Natural killer cell (primary cell): ENCODE data around the gene DEAF1. TPM values are rescaled to one million over a fixed set of nuclear protein-coding genes. Genes with fewer than 3 reads are reported as not detected.

Experiments
- ATAC-seq, 3 donors: fragments of 150-1000 bp in 2 of 3; fragments of 200-7000 bp in 1 of 3; cut with Tn5 transposase; 1 replicate in 1 of 3; 2 replicates in 2 of 3; pipeline ENCODE4 v1.10.0; 2021; ENCODE audit warnings: mild to moderate bottlenecking in 2 of 3, moderate library complexity in 2 of 3
- DNase-seq, 2 donors: peaks; one replicate each; pipeline versions ENCODE4 v3.0.0 to v3.0.0-alpha.2; 2013 to 2021; ENCODE audit warnings: mixed read lengths in 1 of 2
- H3K27ac ChIP-seq: one replicate; pipeline ENCODE4 v1.5.1; 2013; ENCODE audit warnings: mild to moderate bottlenecking, low read length
- H3K27me3 ChIP-seq: one replicate; pipeline ENCODE4 v1.6.1; 2013; ENCODE audit warnings: low read length; ENCODE audit not compliant: control insufficient read depth, insufficient read depth
- H3K36me3 ChIP-seq: one replicate; pipeline ENCODE4 v1.6.1; 2013; ENCODE audit warnings: low read length; ENCODE audit not compliant: control insufficient read depth, insufficient read depth
- H3K4me1 ChIP-seq: one replicate; pipeline ENCODE4 v1.6.1; 2013; ENCODE audit warnings: low read length; ENCODE audit not compliant: control insufficient read depth, insufficient read depth
- H3K4me3 ChIP-seq: one replicate; pipeline ENCODE4 v1.5.1; 2013; ENCODE audit warnings: low read length
- H3K9me3 ChIP-seq: one replicate; pipeline ENCODE4 v1.6.1; 2013; ENCODE audit warnings: low read length; ENCODE audit not compliant: control insufficient read depth, insufficient read depth
- H3K27ac Mint-ChIP-seq, 2 donors: one replicate each; pipeline ENCODE4 v1.8.0; 2022; ENCODE audit warnings: mild to moderate bottlenecking in 2 of 2, mixed read lengths in 2 of 2, moderate library complexity in 1 of 2
- H3K27me3 Mint-ChIP-seq, 2 donors: one replicate each; pipeline ENCODE4 v1.8.0; 2022; ENCODE audit warnings: low read depth in 2 of 2, mixed read lengths in 2 of 2
- H3K36me3 Mint-ChIP-seq: one replicate; pipeline ENCODE4 v1.8.0; 2022; ENCODE audit warnings: mixed read lengths
- H3K4me1 Mint-ChIP-seq, 2 donors: one replicate each; pipeline ENCODE4 v1.8.0; 2022; ENCODE audit warnings: mixed read lengths in 2 of 2
- H3K4me3 Mint-ChIP-seq: one replicate; pipeline ENCODE4 v1.8.0; 2022; ENCODE audit warnings: mild to moderate bottlenecking, moderate library complexity, mixed read lengths
- H3K9me3 Mint-ChIP-seq, 2 donors: one replicate each; pipeline ENCODE4 v1.8.0; 2022; ENCODE audit warnings: mixed read lengths in 2 of 2
- CTCF ChIP-seq: fragments of 200-600 bp; IDR thresholded peaks from one replicate; pipeline ENCODE4 v1.8.0; 2022; ENCODE audit warnings: antibody characterized with exemption
- WGBS: methylation state at CpG from one replicate; pipeline ENCODE4 v1.1.7; 2013; ENCODE audit warnings: missing lambda C conversion rate; ENCODE audit not compliant: insufficient coverage; 5-methylcytosine and 5-hydroxymethylcytosine counted together
- intact Hi-C: fragments of 100-400 bp; cut with micrococcal nuclease; formaldehyde crosslinking; loops from one replicate; pipeline ENCODE4 v1.14.2; 2022
- total RNA-seq, 4 donors: library from RNA; stranded (reverse); fragments of 120-200 nt in 1 of 4; gene quantifications; one replicate each; pipeline versions ENCODE4 v1.2.3 to v1.2.4, GENCODE V29; 2013 to 2022

DEAF1 gene
- total RNA-seq, 3 donors from 2014 or later (not counting 1 experiment from before 2014, with no cell fraction given) = 25.9 to 26.9 (median 26.8) TPM

GRCh38 chr11:721741-722345 lies 26.8 kb upstream of the DEAF1 start:
- TF ChIP-seq CTCF = no peak
- Mint-ChIP-seq H3K27ac (peak overlapping the region in 1 of 2 donors; percentile 58), H3K4me3 (no peak overlapping the region), H3K36me3 (no peaks in the 10 kb centered on the region), H3K9me3 (no peaks in the 10 kb centered on the region), H3K4me1 (peaks cover 6 to 20% of the 10 kb centered on the region in 2 donors), H3K27me3 (peaks cover 7 to 26% of the 10 kb centered on the region in 2 donors)
- WGBS = 3% methylated on average over 33 of the region's 33 CpGs
- Histone ChIP-seq H3K27ac (no peak overlapping the region), H3K4me1 (peaks cover 38% of the 10 kb centered on the region), H3K36me3 (no peaks in the 10 kb centered on the region), H3K9me3 (no peaks in the 10 kb centered on the region), H3K27me3 (peaks cover 21% of the 10 kb centered on the region), H3K4me3 (peak overlapping the region; percentile 18)
- ATAC-seq = peak; percentile 24 to 56 (median 32)
- intact Hi-C loops = loop anchor here (2.0 to 10.0 kb wide), 3 partner anchors 25 to 107 kb away; partner anchors contain the start of gene IRF7
- DNase-seq = peak in 1 of 2 donors; percentile 71

GRCh38 chr11:721247-721740 lies 26.3 kb upstream of the DEAF1 start:
- peaks cover 33% of the 10 kb centered on the region for H3K4me1 ChIP-seq
- H3K36me3 Mint-ChIP-seq = no peaks in the 10 kb centered on the region
- no peaks in the 10 kb centered on the region for H3K9me3 Mint-ChIP-seq
- peaks cover 6 to 16% of the 10 kb centered on the region in 2 donors for H3K4me1 Mint-ChIP-seq
- 11% methylated on average over 28 of the region's 28 CpGs for WGBS
- ATAC-seq = no peak
- H3K36me3 ChIP-seq = no peaks in the 10 kb centered on the region
- H3K27ac ChIP-seq = no peak overlapping the region
- no peak for TF ChIP-seq CTCF
- peaks cover 7 to 26% of the 10 kb centered on the region in 2 donors for H3K27me3 Mint-ChIP-seq
- no peak for DNase-seq
- H3K9me3 ChIP-seq = no peaks in the 10 kb centered on the region
- peaks cover 21% of the 10 kb centered on the region for H3K27me3 ChIP-seq
- H3K4me3 Mint-ChIP-seq = no peak overlapping the region
- peak overlapping the region; percentile 18 for H3K4me3 ChIP-seq
- intact Hi-C loops = loop anchor here (10.0 kb wide), 2 partner anchors 66 to 106 kb away; partner anchors contain the start of gene IRF7
- peak overlapping the region in 1 of 2 donors; percentile 58 for H3K27ac Mint-ChIP-seq

GRCh38 chr11:720642-721246 lies 25.7 kb upstream of the DEAF1 start:
- no peak for TF ChIP-seq CTCF
- Mint-ChIP-seq H3K9me3 (no peaks in the 10 kb centered on the region), H3K27ac (peak overlapping the region in 1 of 2 donors; percentile 58), H3K4me3 (no peak overlapping the region), H3K36me3 (no peaks in the 10 kb centered on the region), H3K27me3 (peaks cover 7 to 26% of the 10 kb centered on the region in 2 donors), H3K4me1 (peaks cover 6 to 16% of the 10 kb centered on the region in 2 donors)
- Histone ChIP-seq H3K27ac (no peak overlapping the region), H3K4me3 (no peak overlapping the region), H3K4me1 (peaks cover 30% of the 10 kb centered on the region), H3K27me3 (peaks cover 21% of the 10 kb centered on the region), H3K36me3 (no peaks in the 10 kb centered on the region), H3K9me3 (no peaks in the 10 kb centered on the region)
- WGBS = 1% methylated on average over 53 of the region's 53 CpGs
- ATAC-seq (peak in 2 of 3 donors; percentile 38 to 42), DNase-seq (peak in 1 of 2 donors; percentile 59)
- intact Hi-C loops = loop anchor here (10.0 kb wide), 2 partner anchors 66 to 106 kb away; partner anchors contain the start of gene IRF7
